MM.1S (cell line): ENCODE results near the gene PSAPL1.

Experiments
- DNase-seq: peaks from one replicate; pipeline ENCODE4 v3.0.0-alpha.2; 2015
- H2AFZ ChIP-seq: fragments of 300-600 bp; sonication (generic); 2 replicates; pipeline ENCODE4 v1.6.0; 2016; ENCODE audit warnings: antibody characterized with exemption, low read length
- H3F3A ChIP-seq: fragments of 300-600 bp; sonication (generic); 2 replicates; pipeline ENCODE4 v1.6.1; 2016; ENCODE audit warnings: mild to moderate bottlenecking, antibody characterized with exemption, low read length, moderate library complexity, mixed read lengths; ENCODE audit not compliant: insufficient read depth
- H3K27ac ChIP-seq: fragments of 300-600 bp; sonication (generic); 2 replicates; pipeline ENCODE4 v1.5.1; 2016; ENCODE audit warnings: mild to moderate bottlenecking, low read length
- H3K27me3 ChIP-seq: fragments of 300-600 bp; sonication (generic); replicated peaks from 2 replicates; pipeline ENCODE4 v1.6.0; 2016; ENCODE audit warnings: low read length; ENCODE audit not compliant: insufficient read depth
- H3K36me3 ChIP-seq: fragments of 300-600 bp; sonication (generic); replicated peaks from 2 replicates; pipeline ENCODE4 v1.6.1; 2016; ENCODE audit warnings: mild to moderate bottlenecking, low read length, mixed read lengths; ENCODE audit not compliant: insufficient read depth
- H3K4me1 ChIP-seq: fragments of 300-600 bp; sonication (generic); 2 replicates; pipeline ENCODE4 v1.6.1; 2016; ENCODE audit warnings: low read length, mixed read lengths
- H3K4me2 ChIP-seq: fragments of 300-600 bp; sonication (generic); 2 replicates; pipeline ENCODE4 v1.6.0; 2016; ENCODE audit warnings: low read depth, low read length
- H3K4me3 ChIP-seq: fragments of 300-600 bp; sonication (generic); 2 replicates; pipeline ENCODE4 v1.5.1; 2016; ENCODE audit warnings: low read length, mixed read lengths
- H3K79me2 ChIP-seq: fragments of 300-600 bp; sonication (generic); 2 replicates; pipeline ENCODE4 v1.6.1; 2016; ENCODE audit warnings: mixed run types, low read length, mixed read lengths
- H3K9ac ChIP-seq: fragments of 300-600 bp; sonication (generic); 2 replicates; pipeline ENCODE4 v1.6.1; 2016; ENCODE audit warnings: low read length, mixed read lengths
- H3K9me2 ChIP-seq: fragments of 300-600 bp; sonication (generic); replicated peaks from 2 replicates; pipeline ENCODE4 v1.6.1; 2016; ENCODE audit warnings: mild to moderate bottlenecking, low read length, mixed read lengths; ENCODE audit not compliant: insufficient read depth
- H3K9me3 ChIP-seq: fragments of 300-600 bp; sonication (generic); replicated peaks from 2 replicates; pipeline ENCODE4 v1.6.1; 2016; ENCODE audit warnings: mild to moderate bottlenecking, low read length, mixed read lengths; ENCODE audit not compliant: insufficient read depth
- H4K20me1 ChIP-seq: fragments of 300-600 bp; sonication (generic); 2 replicates; pipeline ENCODE4 v1.6.1; 2016; ENCODE audit warnings: mild to moderate bottlenecking, low read length, moderate library complexity, mixed read lengths; ENCODE audit not compliant: insufficient read depth
- EZH2 ChIP-seq: fragments of 300-600 bp; sonication (generic); optimal IDR thresholded peaks from 2 replicates; pipeline ENCODE3; 2017; ENCODE audit warnings: low read depth, mild to moderate bottlenecking, antibody characterized with exemption, low read length, mixed read lengths
- EZH2phosphoT487 ChIP-seq: fragments of 300-600 bp; sonication (generic); IDR thresholded peaks from 2 replicates; pipeline ENCODE4 v1.6.1; 2018; ENCODE audit warnings: antibody characterized with exemption, low read length
- TF ChIP-seq, protein P1 (sequence below): fragments of 300-600 bp; sonication (generic); IDR thresholded peaks from 2 replicates; pipeline ENCODE4 v1.5.1; 2016; ENCODE audit warnings: antibody characterized with exemption, low read length, mixed read lengths

PSAPL1 gene

GRCh38 chr4:7432531-7433375 is 2.0 kb downstream of the PSAPL1 start:
- no peak overlapping the region for H3K9ac ChIP-seq

DNA sequence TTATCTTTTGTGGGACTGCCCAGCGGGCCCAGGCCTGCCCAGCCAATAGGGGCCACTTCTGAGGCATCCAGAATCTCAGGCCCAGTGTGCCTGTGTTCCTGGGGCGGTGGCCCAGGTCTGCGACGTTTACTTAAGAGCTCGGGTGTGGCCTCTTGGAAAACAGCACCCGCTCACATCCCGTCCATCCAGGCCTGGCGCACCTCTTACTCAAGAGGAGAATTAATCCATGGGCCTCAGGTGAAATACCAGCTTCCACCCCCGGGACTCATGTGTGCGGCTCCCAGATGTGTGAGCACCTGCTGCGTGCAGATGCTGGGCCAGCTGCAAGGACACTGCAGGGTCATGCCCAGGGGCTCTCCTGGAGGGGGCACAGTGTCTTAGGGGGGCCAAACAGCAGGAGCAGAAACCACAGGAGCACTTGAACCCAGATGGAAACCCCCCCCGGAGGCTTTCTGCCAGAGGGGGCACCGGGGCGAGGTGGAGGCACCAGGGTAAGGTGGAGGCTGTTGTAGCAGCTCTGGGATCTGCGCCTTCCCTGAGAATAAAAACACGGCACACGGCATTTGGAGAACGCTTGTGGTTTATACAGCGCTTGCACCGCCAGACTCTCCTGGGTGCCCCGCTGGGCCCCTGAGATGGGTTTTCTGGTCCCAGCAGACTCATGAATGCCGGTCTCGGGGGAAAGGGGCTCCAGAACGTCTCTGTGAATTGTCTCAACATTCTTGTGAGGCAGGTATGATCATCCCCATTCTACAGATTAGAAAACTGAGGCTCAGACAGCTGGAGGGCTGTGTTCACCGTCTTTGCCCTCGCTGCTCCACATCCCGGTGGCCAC is 2.8 kb downstream of the PSAPL1 start:
- Histone ChIP-seq H3K9me2 (no peaks in the 10 kb centered on the region), H2AFZ (no peak overlapping the region), H3K9ac (no peak overlapping the region), H3K36me3 (no peaks in the 10 kb centered on the region), H3K27ac (no peak overlapping the region), H3K4me3 (no peak overlapping the region), H3K4me2 (no peak overlapping the region), H4K20me1 (no peaks in the 10 kb centered on the region), H3K27me3 (peaks cover 98% of the 10 kb centered on the region), H3K9me3 (no peaks in the 10 kb centered on the region), H3K4me1 (no peaks in the 10 kb centered on the region), H3F3A (no peaks in the 10 kb centered on the region), H3K79me2 (no peaks in the 10 kb centered on the region)
- no peak for DNase-seq
- TF ChIP-seq, protein P1, sequence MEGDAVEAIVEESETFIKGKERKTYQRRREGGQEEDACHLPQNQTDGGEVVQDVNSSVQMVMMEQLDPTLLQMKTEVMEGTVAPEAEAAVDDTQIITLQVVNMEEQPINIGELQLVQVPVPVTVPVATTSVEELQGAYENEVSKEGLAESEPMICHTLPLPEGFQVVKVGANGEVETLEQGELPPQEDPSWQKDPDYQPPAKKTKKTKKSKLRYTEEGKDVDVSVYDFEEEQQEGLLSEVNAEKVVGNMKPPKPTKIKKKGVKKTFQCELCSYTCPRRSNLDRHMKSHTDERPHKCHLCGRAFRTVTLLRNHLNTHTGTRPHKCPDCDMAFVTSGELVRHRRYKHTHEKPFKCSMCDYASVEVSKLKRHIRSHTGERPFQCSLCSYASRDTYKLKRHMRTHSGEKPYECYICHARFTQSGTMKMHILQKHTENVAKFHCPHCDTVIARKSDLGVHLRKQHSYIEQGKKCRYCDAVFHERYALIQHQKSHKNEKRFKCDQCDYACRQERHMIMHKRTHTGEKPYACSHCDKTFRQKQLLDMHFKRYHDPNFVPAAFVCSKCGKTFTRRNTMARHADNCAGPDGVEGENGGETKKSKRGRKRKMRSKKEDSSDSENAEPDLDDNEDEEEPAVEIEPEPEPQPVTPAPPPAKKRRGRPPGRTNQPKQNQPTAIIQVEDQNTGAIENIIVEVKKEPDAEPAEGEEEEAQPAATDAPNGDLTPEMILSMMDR: no peak
- TF ChIP-seq EZH2 (no peak), EZH2phosphoT487 (no peak)

More at GRCh38 chr4:7432531-7433375, 2.0 kb downstream of the PSAPL1 start:
- Histone ChIP-seq H2AFZ (no peak overlapping the region), H3K4me3 (no peak overlapping the region), H3K9me2 (no peaks in the 10 kb centered on the region), H3K27ac (no peak overlapping the region), H3K36me3 (no peaks in the 10 kb centered on the region), H3F3A (no peaks in the 10 kb centered on the region), H3K9me3 (no peaks in the 10 kb centered on the region), H3K27me3 (peaks cover 99% of the 10 kb centered on the region), H4K20me1 (no peaks in the 10 kb centered on the region), H3K79me2 (no peaks in the 10 kb centered on the region), H3K4me1 (no peaks in the 10 kb centered on the region), H3K4me2 (no peak overlapping the region)
- no peak for DNase-seq
- TF ChIP-seq, protein P1: no peak
- TF ChIP-seq EZH2phosphoT487: no peak

DNA sequence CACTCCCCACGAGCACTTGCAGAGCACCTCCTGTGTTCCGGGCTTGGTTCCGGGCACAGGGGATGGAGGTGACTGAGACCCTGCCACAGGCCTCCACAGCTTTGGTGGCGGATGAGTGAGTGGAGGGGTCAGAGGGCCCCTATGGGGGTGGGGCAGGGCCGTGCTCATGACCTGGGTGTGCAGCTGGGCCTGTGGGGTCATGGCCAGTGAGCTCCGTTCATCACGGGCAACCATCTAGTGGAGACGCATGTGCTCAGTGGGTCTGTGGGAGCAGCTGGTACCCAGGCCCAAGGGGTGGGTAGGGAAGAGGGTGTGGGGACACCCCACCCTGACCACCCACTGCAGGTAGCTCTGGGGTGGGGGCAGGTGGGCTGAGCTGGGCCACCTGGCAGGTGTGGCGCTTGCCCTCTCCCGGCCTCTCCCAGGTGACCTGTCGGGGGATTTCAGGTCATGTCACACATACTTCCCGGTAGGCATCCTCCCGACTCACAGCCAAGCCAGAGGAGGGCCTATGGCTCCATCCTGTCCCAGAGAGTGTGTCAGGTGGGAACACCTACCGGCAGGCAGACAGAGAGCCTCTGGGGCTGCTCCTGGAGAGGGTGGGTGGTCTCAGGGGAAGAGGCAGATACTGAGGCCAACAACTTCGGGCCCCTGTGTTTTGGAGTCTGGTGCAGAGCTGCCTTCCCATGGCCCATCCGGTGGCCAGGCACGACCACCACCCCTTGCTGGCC is 3.6 kb downstream of the PSAPL1 start:
- Histone ChIP-seq H3K9me2 (no peaks in the 10 kb centered on the region), H3K4me3 (no peak overlapping the region), H3K27me3 (peaks cover 98% of the 10 kb centered on the region), H3K36me3 (no peaks in the 10 kb centered on the region), H4K20me1 (no peaks in the 10 kb centered on the region), H3K27ac (no peak overlapping the region), H3K9me3 (no peaks in the 10 kb centered on the region), H3K9ac (no peak overlapping the region), H2AFZ (no peak overlapping the region), H3K4me2 (no peak overlapping the region), H3K79me2 (no peaks in the 10 kb centered on the region), H3K4me1 (no peaks in the 10 kb centered on the region), H3F3A (no peaks in the 10 kb centered on the region)
- TF ChIP-seq EZH2phosphoT487 (no peak), EZH2 (no peak)
- TF ChIP-seq, protein P1: no peak
- DNase-seq: no peak
